H9 (cell line): Measurements from ENCODE around the gene VCAN. TPM values are rescaled to one million over a fixed set of nuclear protein-coding genes. Genes with fewer than 3 reads are reported as not detected.
A peak's percentile ranks its signal among the peaks of the same experiment; 100 is the strongest.

Source experiments
- DNase-seq: peaks from one replicate; pipeline ENCODE4 v3.0.0-alpha.2; 2017
- H2AFZ ChIP-seq: one replicate; pipeline ENCODE4 v1.6.1; 2013; ENCODE audit warnings: mild to moderate bottlenecking, low read length, control low read depth, moderate library complexity
- H2AK5ac ChIP-seq: 2 replicates; pipeline ENCODE4 v1.6.1; 2013; ENCODE audit warnings: low read length, control low read depth, mixed read lengths; ENCODE audit not compliant: insufficient read length
- H2BK120ac ChIP-seq: one replicate; pipeline ENCODE4 v1.6.1; 2013; ENCODE audit warnings: low read depth, mild to moderate bottlenecking, low read length, control low read depth, inconsistent platforms; ENCODE audit not compliant: poor library complexity, severe bottlenecking
- H2BK12ac ChIP-seq: 2 replicates; pipeline ENCODE4 v1.6.1; 2013; ENCODE audit warnings: low read length, control low read depth, mixed read lengths, low read depth; ENCODE audit not compliant: insufficient read length
- H2BK15ac ChIP-seq: 2 replicates; pipeline ENCODE4 v1.6.1; 2013; ENCODE audit warnings: low read depth, low read length, control low read depth
- H2BK20ac ChIP-seq: one replicate; pipeline ENCODE4 v1.6.1; 2013; ENCODE audit warnings: low read depth, mild to moderate bottlenecking, low read length, control low read depth, inconsistent platforms; ENCODE audit not compliant: poor library complexity, severe bottlenecking
- H2BK5ac ChIP-seq: 2 replicates; pipeline ENCODE4 v1.6.1; 2013; ENCODE audit warnings: low read length, control low read depth, mixed read lengths; ENCODE audit not compliant: insufficient read length
- H3K14ac ChIP-seq: 2 replicates; pipeline ENCODE4 v1.6.1; 2013; ENCODE audit warnings: low read length, control low read depth; ENCODE audit not compliant: insufficient read depth
- H3K18ac ChIP-seq: 2 replicates; pipeline ENCODE4 v1.6.1; 2013; ENCODE audit warnings: low read depth, mild to moderate bottlenecking, mixed read lengths, low read length, control low read depth; ENCODE audit not compliant: insufficient read length
- H3K23ac ChIP-seq: 2 replicates; pipeline ENCODE4 v1.6.1; 2013; ENCODE audit warnings: low read length, control low read depth, mixed read lengths, low read depth; ENCODE audit not compliant: insufficient read length
- H3K23me2 ChIP-seq: 2 replicates; pipeline ENCODE4 v1.6.1; 2013; ENCODE audit warnings: low read depth, mild to moderate bottlenecking, mixed read lengths, low read length, control low read depth; ENCODE audit not compliant: insufficient read length, poor library complexity, severe bottlenecking
- H3K27ac ChIP-seq: 2 replicates; pipeline ENCODE4 v1.5.1; 2013; ENCODE audit warnings: low read length, control low read depth, mixed read lengths, low read depth; ENCODE audit not compliant: insufficient read length
- H3K27me3 ChIP-seq: 2 replicates; pipeline ENCODE4 v1.6.1; 2013; ENCODE audit warnings: low read length, control low read depth, inconsistent platforms; ENCODE audit not compliant: insufficient read depth
- H3K4ac ChIP-seq: 2 replicates; pipeline ENCODE4 v1.6.1; 2013; ENCODE audit warnings: low read depth, mild to moderate bottlenecking, control low read depth, inconsistent platforms, low read length, moderate library complexity
- H3K4me1 ChIP-seq: 2 replicates; pipeline ENCODE4 v1.6.1; 2013; ENCODE audit warnings: low read length, control low read depth, inconsistent platforms; ENCODE audit not compliant: insufficient read depth
- H3K4me2 ChIP-seq: 2 replicates; pipeline ENCODE4 v1.6.1; 2013; ENCODE audit warnings: low read length, control low read depth, mixed read lengths; ENCODE audit not compliant: insufficient read length, insufficient read depth
- H3K56ac ChIP-seq: 2 replicates; pipeline ENCODE4 v1.6.1; 2013; ENCODE audit warnings: low read depth, mild to moderate bottlenecking, mixed read lengths, low read length, control low read depth; ENCODE audit not compliant: insufficient read length
- H3K79me1 ChIP-seq: 2 replicates; pipeline ENCODE4 v1.6.1; 2013; ENCODE audit warnings: low read depth, mild to moderate bottlenecking, moderate library complexity, low read length, control low read depth, inconsistent platforms; ENCODE audit not compliant: insufficient read depth, poor library complexity, severe bottlenecking
- H3K79me2 ChIP-seq: 2 replicates; pipeline ENCODE4 v1.6.1; 2013; ENCODE audit warnings: low read length, control low read depth, inconsistent platforms; ENCODE audit not compliant: insufficient read depth
- H3K9ac ChIP-seq: 2 replicates; pipeline ENCODE4 v1.6.1; 2013; ENCODE audit warnings: low read length, control low read depth, mixed read lengths; ENCODE audit not compliant: insufficient read length; ENCODE audit errors: extremely low read depth
- H3K9me3 ChIP-seq: one replicate; pipeline ENCODE4 v1.6.1; 2013; ENCODE audit warnings: low read depth, low read length, inconsistent platforms; ENCODE audit not compliant: control insufficient read depth
- H3T11ph ChIP-seq: one replicate; pipeline ENCODE4 v1.6.1; 2013; ENCODE audit warnings: mild to moderate bottlenecking, low read length, control low read depth, inconsistent platforms
- H4K20me1 ChIP-seq: one replicate; pipeline ENCODE4 v1.6.1; 2013; ENCODE audit not compliant: control insufficient read depth, insufficient read length, insufficient read depth
- H4K5ac ChIP-seq: 2 replicates; pipeline ENCODE4 v1.6.1; 2013; ENCODE audit warnings: low read depth, mild to moderate bottlenecking, mixed read lengths, low read length, control low read depth; ENCODE audit not compliant: insufficient read length
- H4K8ac ChIP-seq: replicated peaks from 2 replicates; pipeline ENCODE4 v1.6.1; 2013; ENCODE audit warnings: low read length, control low read depth, mixed read lengths, low read depth; ENCODE audit not compliant: insufficient read length
- H4K91ac ChIP-seq: 2 replicates; pipeline ENCODE4 v1.6.1; 2013; ENCODE audit warnings: low read depth, mild to moderate bottlenecking, moderate library complexity, mixed read lengths, low read length, control low read depth; ENCODE audit not compliant: insufficient read length
- H3K27ac Mint-ChIP-seq, 3 experiments: 2 replicates in 2 of 3; 3 replicates in 1 of 3; pipeline ENCODE4 v1.8.0; 2020 to 2021; ENCODE audit warnings: mixed read lengths in 3 of 3, mild to moderate bottlenecking in 1 of 3, moderate library complexity in 1 of 3
- H3K27me3 Mint-ChIP-seq: 2 replicates; pipeline ENCODE4 v1.8.0; 2021; ENCODE audit warnings: low read depth, mild to moderate bottlenecking, moderate library complexity, mixed read lengths
- H3K36me3 Mint-ChIP-seq, 3 experiments: 2 replicates in 2 of 3; 3 replicates in 1 of 3; pipeline ENCODE4 v1.8.0; 2020 to 2021; ENCODE audit warnings: low read depth in 3 of 3, mixed read lengths in 3 of 3; ENCODE audit not compliant: insufficient read depth in 1 of 3
- H3K4me1 Mint-ChIP-seq, 2 experiments: 2 replicates each; pipeline ENCODE4 v1.8.0; 2020; ENCODE audit warnings: mixed read lengths in 2 of 2
- H3K4me3 Mint-ChIP-seq, 2 experiments: 2 replicates in 1 of 2; 3 replicates in 1 of 2; pipeline ENCODE4 v1.8.0; 2020 to 2021; ENCODE audit warnings: mild to moderate bottlenecking in 2 of 2, mixed read lengths in 2 of 2, moderate library complexity in 1 of 2
- H3K9me3 Mint-ChIP-seq, 2 experiments: 2 replicates in 1 of 2; 3 replicates in 1 of 2; pipeline ENCODE4 v1.8.0; 2020; ENCODE audit warnings: mild to moderate bottlenecking in 2 of 2, mixed read lengths in 2 of 2, moderate library complexity in 1 of 2
- CTCF ChIP-seq: fragments of 200-600 bp; sonication (generic); conservative IDR thresholded peaks from 3 replicates; pipeline ENCODE4 v1.8.0; 2021; ENCODE audit warnings: antibody characterized with exemption, mild to moderate bottlenecking
- WGBS: extraction: QIAGEN DNeasy Blood & Tissue Kit; methylation state at CpG from one replicate; pipeline ENCODE4 v1.1.7; 2013; ENCODE audit warnings: missing lambda C conversion rate, low lambda C conversion rate, mixed read lengths; ENCODE audit not compliant: insufficient read length; ENCODE audit errors: extremely low coverage; 5-methylcytosine and 5-hydroxymethylcytosine counted together
- total RNA-seq: library from RNA; stranded (reverse); gene quantifications from 2 replicates; pipeline ENCODE4 v1.2.1, GENCODE V29; 2021

The VCAN gene
- total RNA-seq, 1 experiment from 2014 or later = 278 TPM

- Mint-ChIP-seq H3K27ac (no peak overlapping the region), H3K9me3 (no peaks in the 10 kb centered on the region), H3K36me3 (peaks cover 10 to 76% (median 35%) of the 10 kb centered on the region in 3 experiments; a peak in 6 of 7 replicates), H3K27me3 (no peaks in the 10 kb centered on the region), H3K4me3 (no peak overlapping the region), H3K4me1 (peaks cover 0 to 6% of the 10 kb centered on the region in 2 experiments; a peak in 2 of 4 replicates)
- Histone ChIP-seq H2BK15ac (no peak overlapping the region), H2AK5ac (no peak overlapping the region), H3K9me3 (no peaks in the 10 kb centered on the region), H3K18ac (no peak overlapping the region), H3K14ac (no peak overlapping the region), H3K56ac (no peak overlapping the region), H4K5ac (no peak overlapping the region), H3K79me2 (no peaks in the 10 kb centered on the region), H2BK12ac (no peak overlapping the region), H4K91ac (no peak overlapping the region), H2BK120ac (no peak overlapping the region), H3K4me1 (no peaks in the 10 kb centered on the region), H3K4me2 (no peak overlapping the region), H3K27ac (no peak overlapping the region), H2BK20ac (no peak overlapping the region), H3T11ph (no peak overlapping the region), H2BK5ac (no peak overlapping the region), H3K23ac (no peak overlapping the region), H4K8ac (no peak overlapping the region), H3K9ac (no peak overlapping the region), H2AFZ (no peak overlapping the region), H3K79me1 (no peaks in the 10 kb centered on the region), H3K4ac (no peak overlapping the region), H4K20me1 (no peaks in the 10 kb centered on the region), H3K23me2 (no peaks in the 10 kb centered on the region), H3K27me3 (no peaks in the 10 kb centered on the region)
- no CpG with 5 or more reads among the region's 5 CpGs for WGBS
- TF ChIP-seq CTCF = peak; percentile 75
- DNase-seq = no peak
Observed at GRCh38 chr5:83564069-83564749, 92.7 kb downstream of the VCAN start.
